Measurements from ENCODE around the gene TAS1R3. TPM values are rescaled to one million over a fixed set of nuclear protein-coding genes. Genes with fewer than 3 reads are reported as not detected.

Gene TAS1R3
- total and polyA plus RNA-seq, 2 donors (not counting 1 experiment from before 2014, with no cell fraction given) = 4.1 to 11.7 TPM

DNA sequence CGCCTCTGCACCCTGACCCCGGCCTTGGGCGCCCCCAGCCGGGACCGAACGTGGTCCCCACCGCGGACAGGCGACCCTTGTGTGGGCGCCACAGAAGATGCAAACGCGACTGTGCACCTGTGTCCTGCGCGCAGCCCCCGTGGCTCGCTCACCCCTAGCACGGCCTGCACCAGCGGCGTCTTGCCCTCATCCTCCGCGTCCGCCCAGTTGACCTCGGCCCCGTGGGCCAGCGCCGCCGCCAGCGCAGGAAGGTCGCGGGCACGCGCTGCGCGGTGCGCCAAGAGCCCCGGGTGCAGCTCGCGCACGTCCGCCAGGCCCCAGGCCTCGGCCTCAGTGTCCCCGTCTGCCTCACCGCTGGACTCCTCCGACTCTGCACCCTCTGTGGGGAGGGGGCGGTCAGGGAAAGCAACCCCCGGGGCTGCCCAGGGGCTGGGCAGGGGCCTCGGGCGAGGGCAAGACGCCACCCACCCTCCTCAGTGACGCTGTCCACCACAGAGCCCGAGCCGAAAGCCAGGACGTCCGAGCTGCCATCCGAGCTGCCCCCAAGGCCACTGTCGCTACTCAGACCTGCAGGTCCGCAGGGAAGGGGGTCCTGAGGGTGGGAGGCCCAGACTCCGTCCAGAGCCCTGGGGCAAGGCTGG is 36.7 kb upstream of the TAS1R3 start:
- WGBS (ENCODE audit: insufficient coverage) = 96% methylated on average over 55 of the region's 58 CpGs
- Histone ChIP-seq H3K36me3 (replicated peaks in 1 of 2; ENCODE audit: control extremely low read depth in 1 of 2, control insufficient read depth in 1 of 2, extremely low read depth in 1 of 2, insufficient read depth in 2 of 2, low read length in 1 of 2) (no peaks in the 10 kb centered on the region), H3K9ac (ENCODE audit: low read length) (no peak overlapping the region), H3K9me3 (ENCODE audit: control extremely low read depth in 1 of 3, control insufficient read depth in 2 of 3, insufficient read depth in 1 of 3, low read length in 2 of 3) (no peaks in the 10 kb centered on the region), H3K4me2 (replicated peaks; ENCODE audit: low read depth, low read length, poor library complexity, severe bottlenecking) (no peak overlapping the region), H2AFZ (ENCODE audit: insufficient read depth, low read depth, low read length, poor library complexity, severe bottlenecking) (no peak overlapping the region), H4K20me1 (ENCODE audit: control insufficient read depth, insufficient read depth, low read length, poor library complexity, severe bottlenecking) (no peaks in the 10 kb centered on the region), H3K4me1 (ENCODE audit: control insufficient read depth in 2 of 2, insufficient read depth in 2 of 2, low read length in 2 of 2) (peaks cover 0 to 16% of the 10 kb centered on the region in 2 donors), H3K79me2 (ENCODE audit: control insufficient read depth, insufficient read depth, low read length) (no peaks in the 10 kb centered on the region), H3K27ac (ENCODE audit: low read length in 2 of 2) (no peak overlapping the region), H3K4me3 (ENCODE audit: control extremely low read depth in 1 of 5, extremely low read depth in 1 of 5, insufficient read depth in 1 of 5, low read depth in 2 of 5, low read length in 4 of 5) (no peak overlapping the region), H3K27me3 (replicated peaks in 1 of 4; ENCODE audit: control extremely low read depth in 1 of 4, control insufficient read depth in 3 of 4, insufficient read depth in 4 of 4, low read length in 3 of 4) (no peaks in the 10 kb centered on the region)
- Mint-ChIP-seq H3K4me1 (peaks cover 11% of the 10 kb centered on the region), H3K27ac (no peak overlapping the region), H3K9me3 (ENCODE audit: insufficient read depth) (no peaks in the 10 kb centered on the region), H3K4me3 (no peak overlapping the region), H3K27me3 (no peaks in the 10 kb centered on the region)
- no peak for TF ChIP-seq EZH2 (IDR thresholded peaks at IDR 0.05; ENCODE audit: borderline replicate concordance, insufficient read depth, low read depth, low read length, poor library complexity, severe bottlenecking)
- TF ChIP-seq, protein P1, sequence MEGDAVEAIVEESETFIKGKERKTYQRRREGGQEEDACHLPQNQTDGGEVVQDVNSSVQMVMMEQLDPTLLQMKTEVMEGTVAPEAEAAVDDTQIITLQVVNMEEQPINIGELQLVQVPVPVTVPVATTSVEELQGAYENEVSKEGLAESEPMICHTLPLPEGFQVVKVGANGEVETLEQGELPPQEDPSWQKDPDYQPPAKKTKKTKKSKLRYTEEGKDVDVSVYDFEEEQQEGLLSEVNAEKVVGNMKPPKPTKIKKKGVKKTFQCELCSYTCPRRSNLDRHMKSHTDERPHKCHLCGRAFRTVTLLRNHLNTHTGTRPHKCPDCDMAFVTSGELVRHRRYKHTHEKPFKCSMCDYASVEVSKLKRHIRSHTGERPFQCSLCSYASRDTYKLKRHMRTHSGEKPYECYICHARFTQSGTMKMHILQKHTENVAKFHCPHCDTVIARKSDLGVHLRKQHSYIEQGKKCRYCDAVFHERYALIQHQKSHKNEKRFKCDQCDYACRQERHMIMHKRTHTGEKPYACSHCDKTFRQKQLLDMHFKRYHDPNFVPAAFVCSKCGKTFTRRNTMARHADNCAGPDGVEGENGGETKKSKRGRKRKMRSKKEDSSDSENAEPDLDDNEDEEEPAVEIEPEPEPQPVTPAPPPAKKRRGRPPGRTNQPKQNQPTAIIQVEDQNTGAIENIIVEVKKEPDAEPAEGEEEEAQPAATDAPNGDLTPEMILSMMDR (IDR thresholded peaks at IDR 0.05) = no peak
- no peak for ATAC-seq (ENCODE audit: low read depth)
- intact Hi-C loops (cut with micrococcal nuclease) = no loop called here
- POLR2A ChIA-PET = no interaction called here
- CTCF ChIA-PET = interaction anchor here (0.7 to 1.0 kb wide), 2 partner anchors 173 to 262 kb away, joined by 3 read pairs; no protein-coding TSS in a partner anchor
- DNase-seq = no peak

GRCh38 chr1:1295154-1295923 is 35.7 kb upstream of the TAS1R3 start:
- Mint-ChIP-seq H3K27ac (no peak overlapping the region), H3K4me1 (peaks cover 8% of the 10 kb centered on the region), H3K4me3 (no peak overlapping the region), H3K9me3 (ENCODE audit: insufficient read depth) (no peaks in the 10 kb centered on the region), H3K27me3 (no peaks in the 10 kb centered on the region)
- no peak for ATAC-seq (ENCODE audit: low read depth)
- peaks cover 6% of the 10 kb centered on the region for H4K20me1 ChIP-seq (ENCODE audit: control insufficient read depth, insufficient read depth, low read length, poor library complexity, severe bottlenecking)
- no peaks in the 10 kb centered on the region for H3K27me3 ChIP-seq (replicated peaks in 1 of 4; ENCODE audit: control extremely low read depth in 1 of 4, control insufficient read depth in 3 of 4, insufficient read depth in 4 of 4, low read length in 3 of 4)
- peaks cover 0 to 14% of the 10 kb centered on the region in 2 donors for H3K4me1 ChIP-seq (ENCODE audit: control insufficient read depth in 2 of 2, insufficient read depth in 2 of 2, low read length in 2 of 2)
- H3K4me3 ChIP-seq (ENCODE audit: control extremely low read depth in 1 of 5, extremely low read depth in 1 of 5, insufficient read depth in 1 of 5, low read depth in 2 of 5, low read length in 4 of 5) = no peak overlapping the region
- H3K79me2 ChIP-seq (ENCODE audit: control insufficient read depth, insufficient read depth, low read length) = no peaks in the 10 kb centered on the region
- H3K9me3 ChIP-seq (ENCODE audit: control extremely low read depth in 1 of 3, control insufficient read depth in 2 of 3, insufficient read depth in 1 of 3, low read length in 2 of 3) = no peaks in the 10 kb centered on the region
- H3K36me3 ChIP-seq (replicated peaks in 1 of 2; ENCODE audit: control extremely low read depth in 1 of 2, control insufficient read depth in 1 of 2, extremely low read depth in 1 of 2, insufficient read depth in 2 of 2, low read length in 1 of 2) = no peaks in the 10 kb centered on the region
- no peak for DNase-seq
- WGBS (ENCODE audit: insufficient coverage) = 97% methylated on average over 35 of the region's 35 CpGs
- no peak overlapping the region for H3K4me2 ChIP-seq (replicated peaks; ENCODE audit: low read depth, low read length, poor library complexity, severe bottlenecking)
- intact Hi-C loops (cut with micrococcal nuclease) = no loop called here
- H2AFZ ChIP-seq (ENCODE audit: insufficient read depth, low read depth, low read length, poor library complexity, severe bottlenecking) = no peak overlapping the region
- POLR2A ChIA-PET = no interaction called here
- CTCF ChIA-PET = interaction anchor here (0.7 to 1.5 kb wide), 3 partner anchors 10 to 263 kb away, joined by 3 to 4 read pairs (median 3); no protein-coding TSS in a partner anchor
- no peak overlapping the region for H3K9ac ChIP-seq (ENCODE audit: low read length)
- no peak overlapping the region for H3K27ac ChIP-seq (ENCODE audit: low read length in 2 of 2)
- TF ChIP-seq EZH2 (IDR thresholded peaks at IDR 0.05; ENCODE audit: borderline replicate concordance, insufficient read depth, low read depth, low read length, poor library complexity, severe bottlenecking) = no peak
- TF ChIP-seq, protein P1 (IDR thresholded peaks at IDR 0.05) = no peak
